ENCODE results near the gene CCDC60.

Gene CCDC60

GRCh38 chr12:119505001-119505400 is 170.5 kb downstream of the CCDC60 start:
- no peak for TF ChIP-seq RBAK (tag by site-specific recombination; IDR thresholded peaks at IDR 0.05)
- TF ChIP-seq ZNF362 (tag by site-specific recombination; IDR thresholded peaks at IDR 0.05): no peak
- TF ChIP-seq ZNF658 (tag by site-specific recombination; IDR thresholded peaks at IDR 0.05): no peak
- TF ChIP-seq KLF10 (tag by site-specific recombination; IDR thresholded peaks at IDR 0.05): no peak
- TF ChIP-seq ZNF747 (tag by site-specific recombination; IDR thresholded peaks at IDR 0.05): no peak
- no peak for TF ChIP-seq ZNF561 (tag by site-specific recombination; IDR thresholded peaks at IDR 0.05; ENCODE audit: borderline replicate concordance)
- TF ChIP-seq ZNF677 (tag by site-specific recombination; IDR thresholded peaks at IDR 0.05): no peak
- no peak for TF ChIP-seq ZNF239 (tag by site-specific recombination; IDR thresholded peaks at IDR 0.05)
- no peak for TF ChIP-seq ZNF548 (tag by site-specific recombination; IDR thresholded peaks at IDR 0.05)
- no peak for TF ChIP-seq ZNF660 (tag by site-specific recombination; IDR thresholded peaks at IDR 0.05)
- TF ChIP-seq CTCF (tag by site-specific recombination; IDR thresholded peaks at IDR 0.05): no peak
- TF ChIP-seq ZNF791 (tag by site-specific recombination; IDR thresholded peaks at IDR 0.05): no peak
- no peak for TF ChIP-seq ZSCAN5A (tag by site-specific recombination; IDR thresholded peaks at IDR 0.05)
- no peak for TF ChIP-seq YY2 (tag by site-specific recombination; IDR thresholded peaks at IDR 0.05)
- TF ChIP-seq ZNF311 (tag by site-specific recombination; IDR thresholded peaks at IDR 0.05; ENCODE audit: borderline replicate concordance): no peak
- TF ChIP-seq REPIN1 (tag by site-specific recombination; IDR thresholded peaks at IDR 0.05; ENCODE audit: low read depth): no peak
- Histone ChIP-seq H3K4me1 (ENCODE audit: control insufficient read depth, insufficient read depth, low read length) (no peaks in the 10 kb centered on the region), H3K27ac (ENCODE audit: extremely low read depth, low read depth, low read length) (no peak overlapping the region), H3K9me3 (ENCODE audit: control insufficient read depth, insufficient read depth, low read depth, low read length) (no peaks in the 10 kb centered on the region), H3K4me3 (ENCODE audit: low read depth, low read length) (no peak overlapping the region), H3K36me3 (ENCODE audit: control insufficient read depth in 2 of 2, insufficient read depth in 1 of 2, low read length in 2 of 2) (no peaks in the 10 kb centered on the region)
- ChIA-PET CTCF (no interaction called here), POLR2A (no interaction called here)

GRCh38 chr12:119512772-119513497 is 178.4 kb downstream of the CCDC60 start:
- Histone ChIP-seq H3K9me3 (ENCODE audit: control insufficient read depth, insufficient read depth, low read depth, low read length) (no peaks in the 10 kb centered on the region), H3K4me3 (ENCODE audit: low read depth, low read length) (no peak overlapping the region), H3K4me1 (ENCODE audit: control insufficient read depth, insufficient read depth, low read length) (no peaks in the 10 kb centered on the region), H3K27ac (ENCODE audit: extremely low read depth, low read depth, low read length) (no peak overlapping the region), H3K36me3 (ENCODE audit: control insufficient read depth in 2 of 2, insufficient read depth in 1 of 2, low read length in 2 of 2) (no peaks in the 10 kb centered on the region)
- CTCF ChIA-PET: no interaction called here
- TF ChIP-seq REST (tag by site-specific recombination; IDR thresholded peaks at IDR 0.05) (peak; percentile 95), ZFP41 (tag by site-specific recombination; IDR thresholded peaks at IDR 0.05; ENCODE audit: borderline replicate concordance) (no peak)
- POLR2A ChIA-PET: no interaction called here

Data from HEK293 (cell line).